ENCODE results near the gene C2CD2L. TPM values are rescaled to one million over a fixed set of nuclear protein-coding genes. Genes with fewer than 3 reads are reported as not detected.
A peak's percentile ranks its signal among the peaks of the same experiment; 100 is the strongest.

Gene C2CD2L
- total and polyA plus RNA-seq, 2 donors (not counting 3 experiments of a cell fraction or from before 2014, with no cell fraction given) = 9.1 to 10.4 TPM

- Histone ChIP-seq H3K9me3 (replicated peaks; ENCODE audit: control insufficient read depth, insufficient read depth, low read length) (no peaks in the 10 kb centered on the region), H3K79me2 (ENCODE audit: control insufficient read depth, insufficient read depth, low read length) (no peaks in the 10 kb centered on the region), H2AFZ (ENCODE audit: low read depth, low read length) (peak within 1 kb of the TSS; percentile 80), H3K9ac (replicated peaks; ENCODE audit: extremely low read depth, insufficient read depth, low read length) (no peak within 1 kb of the TSS), H3K27me3 (ENCODE audit: control insufficient read depth in 2 of 2, insufficient read depth in 2 of 2, low read length in 2 of 2) (peaks cover 2 to 3% of the 10 kb centered on the region in 2 experiments), H3K27ac (ENCODE audit: insufficient read depth, low read depth, low read length) (no peak within 1 kb of the TSS), H3K9me1 (replicated peaks; ENCODE audit: control insufficient read depth, extremely low read depth, insufficient read depth, low read length) (no peaks in the 10 kb centered on the region), H3K4me3 (replicated peaks in 1 of 3; ENCODE audit: insufficient read depth in 1 of 3, low read depth in 1 of 3, low read length in 3 of 3) (peak within 1 kb of the TSS; percentile 1 to 48 (median 3)), H3K36me3 (ENCODE audit: control insufficient read depth in 2 of 2, extremely low read depth in 1 of 2, insufficient read depth in 2 of 2, low read length in 2 of 2) (no peaks in the 10 kb centered on the region), H3K4me1 (ENCODE audit: control insufficient read depth, extremely low read depth, insufficient read depth, low read length) (peaks cover 4% of the 10 kb centered on the region), H4K20me1 (replicated peaks; ENCODE audit: control insufficient read depth, extremely low read depth, insufficient read depth, low read length) (no peaks in the 10 kb centered on the region), H3K4me2 (ENCODE audit: insufficient read depth, low read length) (peak within 1 kb of the TSS; percentile 2)
- FAIRE-seq (no peak), DNase-seq (ENCODE audit: low read depth, low spot score) (no peak)
- intact Hi-C loops (cut with micrococcal nuclease) (loop anchor here (2.0 kb wide), 1 partner anchor 20 kb away; the partner anchor contains the start of gene NLRX1), dilution Hi-C loops (cut with MboI; ENCODE audit: extremely low pct_ligation_motif_present, low sequenced_read_pairs) (no loop called here)
- TF ChIP-seq FOS (IDR thresholded peaks at IDR 0.05; ENCODE audit: borderline replicate concordance, insufficient read depth, low read length) (no peak), MAX (IDR thresholded peaks at IDR 0.05; ENCODE audit: insufficient read depth, insufficient read length) (no peak), POLR2A (IDR thresholded peaks at IDR 0.05; ENCODE audit: low read depth, low read length) (no peak)
- ChIA-PET POLR2A (no interaction called here), CTCF (interaction anchor here (0.6 to 2.2 kb wide), 7 partner anchors 8 to 191 kb away, joined by 3 to 10 read pairs (median 4); partner anchors contain the start of gene C1QTNF5)
- no TSS peak for BruUV-seq (replicated peaks)
Measured at GRCh38 chr11:119149018-119149785, 42.1 kb downstream of the C2CD2L start, which contains the start of gene ABCG4. Gene ABCG4, plus strand, starts transcription at chr11:119149052. Its CDS starts 914 bp downstream, at chr11:119149966.

- intact Hi-C loops (cut with micrococcal nuclease) (loop anchor here (2.0 to 10.0 kb wide), 2 partner anchors 19 to 315 kb away; partner anchors contain the start of gene NLRX1), dilution Hi-C loops (cut with MboI; ENCODE audit: extremely low pct_ligation_motif_present, low sequenced_read_pairs) (no loop called here)
- H3K9ac ChIP-seq (replicated peaks; ENCODE audit: extremely low read depth, insufficient read depth, low read length) = no peak overlapping the region
- H4K20me1 ChIP-seq (replicated peaks; ENCODE audit: control insufficient read depth, extremely low read depth, insufficient read depth, low read length) = no peaks in the 10 kb centered on the region
- DNase-seq (ENCODE audit: low read depth, low spot score) (no peak), FAIRE-seq (no peak)
- H3K4me3 ChIP-seq (replicated peaks in 1 of 3; ENCODE audit: insufficient read depth in 1 of 3, low read depth in 1 of 3, low read length in 3 of 3) = peak overlapping the region in 1 of 3 experiments; percentile 48
- no peaks in the 10 kb centered on the region for H3K79me2 ChIP-seq (ENCODE audit: control insufficient read depth, insufficient read depth, low read length)
- H2AFZ ChIP-seq (ENCODE audit: low read depth, low read length) = peak overlapping the region; percentile 80
- no peaks in the 10 kb centered on the region for H3K36me3 ChIP-seq (ENCODE audit: control insufficient read depth in 2 of 2, extremely low read depth in 1 of 2, insufficient read depth in 2 of 2, low read length in 2 of 2)
- H3K9me3 ChIP-seq (replicated peaks; ENCODE audit: control insufficient read depth, insufficient read depth, low read length) = no peaks in the 10 kb centered on the region
- peaks cover 4% of the 10 kb centered on the region for H3K4me1 ChIP-seq (ENCODE audit: control insufficient read depth, extremely low read depth, insufficient read depth, low read length)
- H3K4me2 ChIP-seq (ENCODE audit: insufficient read depth, low read length) = peak overlapping the region; percentile 2
- no peak overlapping the region for H3K27ac ChIP-seq (ENCODE audit: insufficient read depth, low read depth, low read length)
- no TSS peak for BruUV-seq (replicated peaks)
- H3K9me1 ChIP-seq (replicated peaks; ENCODE audit: control insufficient read depth, extremely low read depth, insufficient read depth, low read length) = no peaks in the 10 kb centered on the region
- TF ChIP-seq MYC (IDR thresholded peaks at IDR 0.05; ENCODE audit: low read depth, low read length) = no peak
- TF ChIP-seq POLR2AphosphoS5 (IDR thresholded peaks at IDR 0.05; ENCODE audit: insufficient read depth, low read depth, low read length) = no peak
- TF ChIP-seq CTCF (IDR thresholded peaks at IDR 0.05; ENCODE audit: extremely low read depth in 1 of 2, insufficient read depth in 1 of 2, low read depth in 1 of 2, low read length in 2 of 2) = no peak
- TF ChIP-seq JUN (IDR thresholded peaks at IDR 0.05; ENCODE audit: borderline replicate concordance, insufficient read depth, insufficient read length, low read depth) = no peak
- TF ChIP-seq MAX (IDR thresholded peaks at IDR 0.05; ENCODE audit: insufficient read depth, insufficient read length) = no peak
- no peak for TF ChIP-seq EZH2 (IDR thresholded peaks at IDR 0.05; ENCODE audit: borderline replicate concordance, low read depth, low read length, severe bottlenecking)
- no peak for TF ChIP-seq POLR2A (IDR thresholded peaks at IDR 0.05; ENCODE audit: low read depth, low read length)
- TF ChIP-seq FOS (IDR thresholded peaks at IDR 0.05; ENCODE audit: borderline replicate concordance, insufficient read depth, low read length) = no peak
- TF ChIP-seq GATA2 (IDR thresholded peaks at IDR 0.05; ENCODE audit: insufficient read depth, insufficient read length, low read depth, low read length) = no peak
- POLR2A ChIA-PET = interaction anchor here (0.6 kb wide), 1 partner anchor 65 kb away, joined by 4 read pairs; no protein-coding TSS in a partner anchor
- CTCF ChIA-PET = interaction anchor here (0.9 to 2.2 kb wide), 4 partner anchors 10 to 191 kb away, joined by 3 to 10 read pairs (median 4); partner anchors contain the start of gene C1QTNF5
- H3K27me3 ChIP-seq (ENCODE audit: control insufficient read depth in 2 of 2, insufficient read depth in 2 of 2, low read length in 2 of 2) = peaks cover 2 to 3% of the 10 kb centered on the region in 2 experiments
Measured at GRCh38 chr11:119149786-119150275, 42.7 kb downstream of the C2CD2L start.
